T-helper 1 cell treated with Interleukin-12 subunit alpha and Interleukin-12 subunit beta and Interleukin-4 antibody, amounts not matched to agents 30 μg/mL and 1 μg/mL, for 36 hours (primary cell): Measurements from ENCODE around the gene HOXB4.
"Not testable (repeated sequence)": the region's sequence is repeated elsewhere in the genome, so short reads cannot be mapped to it uniquely, and the experiment has no call there.

ENCODE experiments used
- H3K27ac Mint-ChIP-seq: one replicate; pipeline ENCODE4 v1.8.0; 2021; ENCODE audit warnings: mild to moderate bottlenecking, mixed read lengths
- H3K27me3 Mint-ChIP-seq: one replicate; pipeline ENCODE4 v1.8.0; 2021; ENCODE audit warnings: low read depth, mixed read lengths
- H3K36me3 Mint-ChIP-seq: one replicate; pipeline ENCODE4 v1.8.0; 2021; ENCODE audit warnings: low read depth, mixed read lengths
- H3K4me1 Mint-ChIP-seq: one replicate; pipeline ENCODE4 v1.8.0; 2021; ENCODE audit warnings: low read depth, mixed read lengths
- H3K4me3 Mint-ChIP-seq: one replicate; pipeline ENCODE4 v1.8.0; 2021; ENCODE audit warnings: mild to moderate bottlenecking, moderate library complexity, mixed read lengths
- H3K9me3 Mint-ChIP-seq: one replicate; pipeline ENCODE4 v1.8.0; 2021; ENCODE audit warnings: mixed read lengths

Gene HOXB4

GRCh38 chr17:48543854-48544348 is 34.2 kb downstream of the HOXB4 start:
- no peaks in the 10 kb centered on the region for H3K9me3 Mint-ChIP-seq
- H3K36me3 Mint-ChIP-seq = peaks cover 24% of the 10 kb centered on the region
- H3K4me3 Mint-ChIP-seq = peak overlapping the region; percentile 96
- peaks cover 53% of the 10 kb centered on the region for H3K4me1 Mint-ChIP-seq
- peaks cover 5% of the 10 kb centered on the region for H3K27me3 Mint-ChIP-seq
- peak overlapping the region; percentile 95 for H3K27ac Mint-ChIP-seq

DNA sequence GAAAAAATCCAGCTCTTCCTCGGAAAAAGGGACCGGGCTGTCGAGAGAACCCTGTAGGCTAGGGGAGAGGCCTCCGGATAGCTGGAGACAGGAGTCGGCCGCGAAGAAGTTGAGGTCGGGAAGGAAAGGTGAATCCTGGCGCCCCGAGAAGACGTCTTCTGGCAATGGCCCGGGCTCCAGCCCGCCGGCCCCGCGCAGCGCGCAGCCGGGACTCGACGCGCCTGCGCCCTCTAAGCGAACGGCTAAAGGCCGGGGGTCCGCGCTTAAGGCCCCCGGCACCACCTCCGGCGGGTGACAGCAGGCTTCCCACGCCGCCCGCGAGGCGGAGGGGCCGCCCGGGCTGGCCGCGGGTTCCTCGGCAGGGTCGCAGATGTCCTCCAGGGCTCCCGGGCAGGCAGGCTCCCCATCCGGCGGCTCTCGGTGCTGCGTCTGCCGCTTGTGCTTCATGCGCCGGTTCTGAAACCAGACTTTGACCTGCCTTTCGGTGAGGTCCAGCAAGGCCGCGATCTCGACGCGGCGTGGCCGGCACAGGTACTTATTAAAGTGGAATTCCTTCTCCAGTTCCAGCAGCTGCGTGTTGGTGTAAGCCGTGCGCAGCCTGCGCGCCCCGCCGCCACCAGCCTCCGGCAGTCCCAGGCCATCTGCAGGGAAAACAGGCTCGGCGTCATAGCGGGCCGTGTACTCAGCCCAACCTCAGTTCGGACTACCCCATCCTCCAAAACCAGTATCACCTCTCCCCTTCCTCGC is 34.9 kb downstream of the HOXB4 start:
- peaks cover 5% of the 10 kb centered on the region for H3K27me3 Mint-ChIP-seq
- peak overlapping the region; percentile 97 for H3K27ac Mint-ChIP-seq
- peaks cover 24% of the 10 kb centered on the region for H3K36me3 Mint-ChIP-seq
- H3K9me3 Mint-ChIP-seq = no peaks in the 10 kb centered on the region
- peaks cover 47% of the 10 kb centered on the region for H3K4me1 Mint-ChIP-seq
- peak overlapping the region; percentile 99 for H3K4me3 Mint-ChIP-seq

DNA sequence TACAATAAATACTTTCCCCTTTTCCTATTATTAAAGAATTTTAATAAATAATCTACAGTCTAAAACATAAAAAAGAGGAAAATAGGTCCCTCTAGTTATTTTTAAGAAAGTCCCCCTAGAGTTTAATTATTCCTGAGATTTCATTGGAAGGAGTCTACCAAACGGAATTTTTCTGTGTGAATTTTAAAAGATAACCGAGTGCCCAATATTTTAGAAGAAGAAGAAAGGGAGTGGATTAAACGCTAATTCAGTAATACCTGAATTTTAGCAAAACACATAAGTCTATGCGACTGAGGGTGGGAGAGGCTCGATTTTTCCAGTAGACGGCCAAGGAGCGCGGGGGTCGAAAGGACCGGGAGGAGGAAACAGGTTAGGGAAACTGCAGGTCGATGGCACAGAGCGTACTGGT is 35.4 kb downstream of the HOXB4 start:
- peaks cover 43% of the 10 kb centered on the region for H3K4me1 Mint-ChIP-seq
- peak overlapping the region; percentile 97 for H3K27ac Mint-ChIP-seq
- H3K27me3 Mint-ChIP-seq = peaks cover 5% of the 10 kb centered on the region
- H3K4me3 Mint-ChIP-seq = peak overlapping the region; percentile 99
- peaks cover 24% of the 10 kb centered on the region for H3K36me3 Mint-ChIP-seq
- H3K9me3 Mint-ChIP-seq = no peaks in the 10 kb centered on the region

DNA sequence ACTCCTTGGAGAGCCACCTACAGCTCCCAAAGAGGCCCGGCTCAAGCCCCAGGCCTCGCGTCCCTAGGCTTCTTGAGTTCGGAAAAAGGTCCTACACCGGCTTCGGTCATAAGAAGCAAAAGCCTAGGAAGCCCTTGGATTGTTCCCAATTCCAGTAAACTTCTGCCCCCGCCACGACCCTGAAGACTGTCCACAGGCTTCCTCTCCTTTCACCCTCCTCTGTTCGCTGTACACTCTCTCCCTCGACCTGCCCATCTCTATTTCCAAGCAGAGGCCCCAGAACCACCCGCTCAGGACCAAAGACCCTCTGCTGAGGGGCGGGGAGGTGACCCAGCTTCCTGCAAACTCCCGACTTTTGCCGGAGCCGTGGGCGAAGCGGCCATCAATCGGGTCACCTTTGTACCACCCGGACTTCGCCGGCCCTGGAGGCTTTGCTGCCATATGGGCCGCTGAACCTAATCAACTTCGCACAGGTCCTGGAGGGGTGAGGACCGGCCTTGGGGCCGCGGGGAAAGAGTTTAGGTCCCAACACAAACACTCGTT is 36.0 kb downstream of the HOXB4 start:
- peaks cover 39% of the 10 kb centered on the region for H3K4me1 Mint-ChIP-seq
- H3K4me3 Mint-ChIP-seq = peak overlapping the region; percentile 99
- no peaks in the 10 kb centered on the region for H3K9me3 Mint-ChIP-seq
- H3K27ac Mint-ChIP-seq = peak overlapping the region; percentile 99
- H3K36me3 Mint-ChIP-seq = peaks cover 24% of the 10 kb centered on the region
- peaks cover 5% of the 10 kb centered on the region for H3K27me3 Mint-ChIP-seq

- H3K4me3 Mint-ChIP-seq = peak overlapping the region; percentile 99
- peaks cover 35% of the 10 kb centered on the region for H3K4me1 Mint-ChIP-seq
- H3K27me3 Mint-ChIP-seq = peaks cover 7% of the 10 kb centered on the region
- no peaks in the 10 kb centered on the region for H3K9me3 Mint-ChIP-seq
- peaks cover 24% of the 10 kb centered on the region for H3K36me3 Mint-ChIP-seq
- peak overlapping the region; percentile 99 for H3K27ac Mint-ChIP-seq
Measured at GRCh38 chr17:48541577-48542113, 36.5 kb downstream of the HOXB4 start.

- H3K4me1 Mint-ChIP-seq = peaks cover 30% of the 10 kb centered on the region
- peaks cover 9% of the 10 kb centered on the region for H3K27me3 Mint-ChIP-seq
- peaks cover 24% of the 10 kb centered on the region for H3K36me3 Mint-ChIP-seq
- peak overlapping the region; percentile 99 for H3K4me3 Mint-ChIP-seq
- peak overlapping the region; percentile 99 for H3K27ac Mint-ChIP-seq
- H3K9me3 Mint-ChIP-seq = no peaks in the 10 kb centered on the region
Measured at GRCh38 chr17:48541036-48541576, 37.0 kb downstream of the HOXB4 start.

DNA sequence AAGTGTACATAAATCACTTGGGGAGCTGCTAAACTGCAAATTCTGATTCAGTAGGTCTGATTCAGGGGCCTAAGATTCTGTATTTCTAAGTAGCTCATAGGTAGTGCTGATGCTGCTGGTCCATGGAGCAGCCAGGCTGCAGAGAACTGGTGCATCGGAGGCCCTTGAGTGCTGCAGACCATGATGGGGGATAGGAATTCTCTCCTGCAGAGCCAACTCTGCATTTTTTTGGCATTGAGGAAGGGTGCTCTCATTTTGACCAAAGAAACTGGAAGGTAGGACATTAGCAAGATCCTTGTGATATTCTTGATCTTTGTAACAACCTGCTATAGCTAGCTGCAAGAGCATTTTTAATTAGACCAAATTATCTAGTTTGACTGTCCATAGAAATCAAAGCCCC is 37.9 kb downstream of the HOXB4 start:
- Mint-ChIP-seq H3K4me3 (peak overlapping the region; percentile 63), H3K9me3 (no peaks in the 10 kb centered on the region), H3K27ac (peak overlapping the region; percentile 72), H3K36me3 (peaks cover 24% of the 10 kb centered on the region), H3K4me1 (peaks cover 22% of the 10 kb centered on the region), H3K27me3 (peaks cover 9% of the 10 kb centered on the region)

DNA sequence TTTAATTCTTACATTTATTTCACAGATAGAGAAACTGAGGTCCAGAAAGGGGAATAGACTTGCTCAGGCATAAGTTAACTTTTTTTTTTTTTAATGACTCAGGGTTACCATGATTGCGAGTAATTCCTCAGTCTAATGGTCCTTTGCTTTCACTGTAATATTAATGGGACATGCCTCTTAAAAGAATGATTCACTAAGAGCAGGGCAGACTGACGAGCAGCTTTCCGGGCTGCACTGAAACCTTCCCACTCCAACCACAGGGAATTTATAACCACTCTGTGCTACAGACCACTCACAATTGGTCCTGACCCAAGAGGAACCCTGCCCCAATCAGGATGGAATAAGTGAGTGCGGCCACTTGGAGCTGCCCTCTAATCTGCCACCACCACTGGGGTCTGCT is 39.0 kb downstream of the HOXB4 start:
- H3K4me3 Mint-ChIP-seq = no peak overlapping the region
- H3K27ac Mint-ChIP-seq = no peak overlapping the region
- H3K9me3 Mint-ChIP-seq = no peaks in the 10 kb centered on the region
- H3K4me1 Mint-ChIP-seq = peaks cover 20% of the 10 kb centered on the region
- H3K36me3 Mint-ChIP-seq = peaks cover 24% of the 10 kb centered on the region
- peaks cover 9% of the 10 kb centered on the region for H3K27me3 Mint-ChIP-seq

DNA sequence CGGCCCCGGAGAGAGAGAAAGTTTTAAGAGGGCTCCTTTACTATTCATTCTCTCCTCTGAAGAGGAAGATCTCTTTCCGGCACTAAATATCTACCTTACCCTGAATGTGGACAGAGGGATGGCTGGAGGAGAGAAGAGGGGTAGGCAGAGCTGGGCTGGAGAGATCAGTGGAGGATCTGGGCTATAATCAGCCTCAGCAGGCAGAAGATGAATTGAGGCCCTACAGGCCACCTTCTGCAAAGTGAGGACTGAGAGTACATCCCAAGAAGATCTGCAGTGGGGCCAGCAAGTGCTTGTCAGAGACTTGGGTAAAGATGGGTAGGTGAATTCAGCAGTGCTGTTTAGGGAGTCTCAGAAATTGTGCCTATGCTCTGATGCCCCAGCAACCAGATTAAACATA is 40.8 kb downstream of the HOXB4 start:
- peaks cover 19% of the 10 kb centered on the region for H3K4me1 Mint-ChIP-seq
- H3K4me3 Mint-ChIP-seq = no peak overlapping the region
- no peaks in the 10 kb centered on the region for H3K9me3 Mint-ChIP-seq
- peaks cover 14% of the 10 kb centered on the region for H3K36me3 Mint-ChIP-seq
- no peak overlapping the region for H3K27ac Mint-ChIP-seq
- H3K27me3 Mint-ChIP-seq = peaks cover 13% of the 10 kb centered on the region

DNA sequence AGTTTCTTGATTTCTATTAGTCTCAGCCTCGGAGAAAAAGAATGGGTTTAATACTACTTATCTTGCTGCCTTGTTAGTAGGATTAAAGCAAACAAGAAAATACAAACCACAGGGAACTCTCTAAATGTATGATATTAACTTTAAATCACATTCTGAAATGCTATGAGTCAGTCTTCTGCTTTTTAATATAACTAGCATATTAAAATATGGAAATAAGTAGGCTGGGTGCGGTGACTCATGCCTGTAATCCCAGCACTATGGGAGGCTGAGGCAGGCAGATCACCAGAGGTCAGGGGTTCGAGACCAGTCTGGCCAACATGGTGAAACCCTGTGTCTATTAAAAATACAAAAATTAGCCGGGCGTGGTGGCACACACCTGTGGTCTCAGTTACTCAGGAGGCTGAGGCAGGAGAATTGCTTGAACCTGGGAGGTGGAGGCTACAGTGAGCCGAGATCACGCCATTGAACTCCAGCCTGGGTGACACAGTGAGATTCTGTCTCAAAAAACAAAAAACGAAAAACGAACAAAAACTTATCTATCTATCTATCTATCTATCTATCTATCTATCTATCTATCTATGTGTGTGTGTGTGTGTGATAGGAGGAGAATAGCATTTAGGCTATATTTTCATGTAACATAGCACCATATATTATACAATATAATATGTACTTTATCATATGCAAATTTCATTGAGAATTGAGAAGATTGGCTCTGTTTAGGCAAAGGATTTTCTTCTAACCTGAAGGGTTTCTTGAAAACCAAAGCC is 42.2 kb downstream of the HOXB4 start:
- Mint-ChIP-seq H3K27me3 (peaks cover 14% of the 10 kb centered on the region), H3K4me1 (peaks cover 11% of the 10 kb centered on the region)
- H3K9me3 Mint-ChIP-seq, H3K4me3 Mint-ChIP-seq, H3K27ac Mint-ChIP-seq, H3K36me3 Mint-ChIP-seq: not testable (repeated sequence)

GRCh38 chr17:48532261-48532660 is 45.9 kb downstream of the HOXB4 start:
- no peaks in the 10 kb centered on the region for H3K36me3 Mint-ChIP-seq
- no peak overlapping the region for H3K4me3 Mint-ChIP-seq
- no peak overlapping the region for H3K27ac Mint-ChIP-seq
- H3K27me3 Mint-ChIP-seq = peaks cover 25% of the 10 kb centered on the region
- H3K9me3 Mint-ChIP-seq = no peaks in the 10 kb centered on the region
- peaks cover 6% of the 10 kb centered on the region for H3K4me1 Mint-ChIP-seq

DNA sequence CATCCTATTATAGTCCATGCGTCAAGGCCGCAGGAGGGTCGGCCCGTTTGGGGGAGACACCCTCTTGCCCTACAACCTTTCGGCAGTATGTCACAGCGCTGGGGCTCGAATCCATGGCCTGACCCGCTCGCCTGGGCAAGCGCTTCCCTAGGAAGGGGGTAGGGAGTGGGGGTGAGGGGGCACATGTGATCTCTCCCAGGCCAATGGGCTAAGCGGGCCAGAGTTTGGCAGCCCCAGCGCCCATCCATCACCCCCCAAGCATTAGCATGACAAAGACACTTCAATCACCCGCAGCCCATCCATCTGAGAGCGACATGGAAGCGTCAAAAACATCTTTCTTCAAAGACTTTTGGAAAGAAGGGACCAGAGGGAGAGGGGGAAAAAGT is 47.3 kb downstream of the HOXB4 start, which contains the start of gene HOXB1:
Gene HOXB1 (minus strand): TSS at position 125 of the 386 bp plus-strand sequence. CDS start 107 bp downstream, at position 18.
- Mint-ChIP-seq H3K27ac (no peak within 1 kb of the TSS), H3K4me3 (no peak within 1 kb of the TSS), H3K27me3 (peaks cover 30% of the 10 kb centered on the region), H3K36me3 (peaks cover 6% of the 10 kb centered on the region), H3K4me1 (peaks cover 8% of the 10 kb centered on the region), H3K9me3 (no peaks in the 10 kb centered on the region)

DNA sequence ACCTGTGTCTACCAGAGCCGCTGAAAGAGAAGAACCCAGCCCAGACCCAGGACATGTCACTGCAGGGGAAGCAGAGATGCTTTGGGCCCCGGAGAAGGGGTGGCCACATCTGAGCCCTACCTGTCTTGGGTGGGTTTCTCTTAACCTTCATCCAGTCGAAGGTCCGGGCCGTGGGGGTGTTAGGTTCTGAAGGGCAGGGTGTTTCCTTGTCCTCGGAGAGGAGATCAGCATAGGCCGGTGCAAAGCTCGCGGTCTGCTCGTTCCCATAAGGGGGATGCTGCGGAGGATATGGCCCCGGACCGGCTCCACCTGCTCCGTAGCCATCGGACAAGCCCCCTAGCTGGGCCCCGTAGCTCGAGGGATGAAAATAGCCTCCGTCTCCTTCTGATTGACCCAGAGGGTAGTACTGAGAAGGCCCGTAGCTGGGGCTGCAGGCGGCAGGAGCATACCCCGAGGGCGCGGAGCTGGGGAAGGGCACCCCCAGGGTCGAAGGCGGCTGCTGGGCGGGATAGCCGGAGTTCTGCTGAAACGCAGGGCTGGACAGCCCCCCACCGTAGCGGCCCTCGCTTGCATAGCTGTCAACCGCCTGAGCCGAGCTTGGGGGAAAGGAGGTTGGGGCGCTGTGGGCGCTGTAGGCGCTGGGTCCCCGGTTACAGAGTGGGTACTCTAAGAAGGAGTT is 47.8 kb downstream of the HOXB4 start:
- Mint-ChIP-seq H3K27me3 (peaks cover 35% of the 10 kb centered on the region), H3K9me3 (no peaks in the 10 kb centered on the region), H3K27ac (no peak overlapping the region), H3K4me3 (no peak overlapping the region), H3K4me1 (peaks cover 9% of the 10 kb centered on the region), H3K36me3 (peaks cover 8% of the 10 kb centered on the region)

DNA sequence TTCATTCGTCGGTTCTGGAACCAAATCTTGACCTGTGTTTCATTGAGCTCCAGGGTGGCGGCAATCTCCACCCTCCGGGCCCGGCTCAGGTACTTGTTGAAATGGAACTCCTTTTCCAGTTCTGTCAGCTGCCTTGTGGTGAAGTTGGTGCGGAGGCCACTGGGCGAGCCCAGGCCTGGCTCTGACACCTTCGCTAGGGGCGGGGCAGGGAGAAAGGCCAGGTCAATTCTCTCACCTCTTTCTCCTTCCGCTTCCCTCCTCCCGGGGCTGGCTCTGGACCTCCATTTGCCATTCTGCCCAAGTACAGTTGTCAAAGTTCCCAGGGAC is 48.5 kb downstream of the HOXB4 start:
- H3K4me3 Mint-ChIP-seq = no peak overlapping the region
- H3K27ac Mint-ChIP-seq = no peak overlapping the region
- H3K9me3 Mint-ChIP-seq = no peaks in the 10 kb centered on the region
- H3K36me3 Mint-ChIP-seq = peaks cover 8% of the 10 kb centered on the region
- H3K27me3 Mint-ChIP-seq = peaks cover 42% of the 10 kb centered on the region
- peaks cover 9% of the 10 kb centered on the region for H3K4me1 Mint-ChIP-seq
